ENCODE measurements around the gene H2AZ1. TPM values are rescaled to one million over a fixed set of nuclear protein-coding genes. Genes with fewer than 3 reads are reported as not detected.

H2AZ1 gene
- total RNA-seq, 1 experiment from 2014 or later, result 529 TPM

GRCh38 chr4:99946356-99947189 is 3.5 kb downstream of the H2AZ1 start, which contains the start of gene DNAJB14:
TSS of gene DNAJB14 (minus strand) at chr4:99946618. CDS start at chr4:99946571, 47 bp downstream.
- DNase-seq (ENCODE audit: low read depth), result peak; percentile 77

- no peak for DNase-seq (ENCODE audit: low read depth)
Observed at GRCh38 chr4:99945718-99946355, 4.2 kb downstream of the H2AZ1 start.

- DNase-seq (ENCODE audit: low read depth), result no peak
Observed at GRCh38 chr4:99943904-99944437, 6.1 kb downstream of the H2AZ1 start.

GRCh38 chr4:99938243-99938753 is 11.8 kb downstream of the H2AZ1 start:
- no peak for DNase-seq (ENCODE audit: low read depth)

GRCh38 chr4:99934891-99935290 is 15.2 kb downstream of the H2AZ1 start:
- no peak for DNase-seq (ENCODE audit: low read depth)

GRCh38 chr4:99927566-99927965 is 22.5 kb downstream of the H2AZ1 start:
- no peak for DNase-seq (ENCODE audit: low read depth)

GRCh38 chr4:99921174-99921573 is 28.9 kb downstream of the H2AZ1 start:
- no peak for DNase-seq (ENCODE audit: low read depth)

- DNase-seq (ENCODE audit: low read depth), result no peak
Observed at GRCh38 chr4:99918656-99919055, 31.4 kb downstream of the H2AZ1 start.

GRCh38 chr4:99917575-99917974 is 32.5 kb downstream of the H2AZ1 start:
- no peak for DNase-seq (ENCODE audit: low read depth)

GRCh38 chr4:99915449-99915848 is 34.6 kb downstream of the H2AZ1 start:
- DNase-seq (ENCODE audit: low read depth), result no peak

Other genes with a start within 250 kb of the H2AZ1 start
- 0.03 and 0.17 TPM in 2 replicates for gene DAPP1, start 133.4 kb downstream of the H2AZ1 start, total RNA-seq (2014; rRNA removed; shearing (Covaris generic))
- gene LAMTOR3, start 55.8 kb downstream of the H2AZ1 start, total RNA-seq (2014; rRNA removed; shearing (Covaris generic)), result 18.9 and 25.6 TPM in 2 replicates
- 13.5 and 25.5 TPM in 2 replicates for gene DNAJB14, start 3.7 kb downstream of the H2AZ1 start, total RNA-seq (2014; rRNA removed; shearing (Covaris generic))
- not detected in 2 replicates for gene DDIT4L, start 240.2 kb upstream of the H2AZ1 start, total RNA-seq (2014; rRNA removed; shearing (Covaris generic))